Gastroesophageal sphincter (tissue), 2 donors: ENCODE measurements around the gene FAM78B.

Source experiments
- POLR2A ChIP-seq, 2 donors: fragments of 450-650 bp; IDR thresholded peaks; one replicate each; pipeline ENCODE4 v1.6.1; 2017; ENCODE audit warnings: antibody characterized with exemption in 2 of 2, mild to moderate bottlenecking in 2 of 2, moderate library complexity in 1 of 2
- POLR2AphosphoS5 ChIP-seq: sonication (generic); formaldehyde crosslinking; IDR thresholded peaks from one replicate; pipeline ENCODE4 v1.6.1; 2017; ENCODE audit warnings: antibody characterized with exemption

- TF ChIP-seq POLR2AphosphoS5, result no peak
- no peak for TF ChIP-seq POLR2A (IDR thresholded peaks at IDR 0.05)
Measured at GRCh38 chr1:166064313-166064926, 102.4 kb downstream of the FAM78B start.
